Effector CD8-positive, alpha-beta T cell (primary cell): ENCODE data around the gene PHF11.
"Not testable (repeated sequence)": the region's sequence is repeated elsewhere in the genome, so short reads cannot be mapped to it uniquely, and the experiment has no call there.

Experiments
- DNase-seq: peaks from one replicate; lab custom pipeline; 2025; lab: John Stamatoyannopoulos, UW

Gene PHF11

GRCh38 chr13:49546561-49546960 lies 50.8 kb downstream of the PHF11 start:
- no peak for DNase-seq

DNA sequence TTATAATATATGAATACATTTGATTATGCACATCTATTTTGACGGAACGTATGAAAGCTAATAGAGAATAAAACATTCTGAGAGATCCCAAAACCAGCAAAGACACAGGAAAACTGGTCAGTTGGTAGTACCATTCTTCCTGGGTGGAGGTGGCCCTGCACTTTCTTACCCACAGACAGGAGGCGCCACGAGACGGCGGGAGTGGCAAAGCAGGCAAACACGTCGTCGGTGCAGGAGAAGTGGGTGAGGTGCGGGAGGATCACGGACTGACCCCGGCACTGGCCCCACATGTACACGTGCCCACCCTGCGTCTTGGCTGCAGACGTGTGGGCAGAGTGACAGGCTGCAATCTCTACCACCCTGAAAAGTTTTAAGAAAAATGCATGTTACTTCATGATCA lies 53.5 kb downstream of the PHF11 start:
- DNase-seq: no peak

GRCh38 chr13:49550942-49551644 lies 55.3 kb downstream of the PHF11 start:
- no peak for DNase-seq

DNA sequence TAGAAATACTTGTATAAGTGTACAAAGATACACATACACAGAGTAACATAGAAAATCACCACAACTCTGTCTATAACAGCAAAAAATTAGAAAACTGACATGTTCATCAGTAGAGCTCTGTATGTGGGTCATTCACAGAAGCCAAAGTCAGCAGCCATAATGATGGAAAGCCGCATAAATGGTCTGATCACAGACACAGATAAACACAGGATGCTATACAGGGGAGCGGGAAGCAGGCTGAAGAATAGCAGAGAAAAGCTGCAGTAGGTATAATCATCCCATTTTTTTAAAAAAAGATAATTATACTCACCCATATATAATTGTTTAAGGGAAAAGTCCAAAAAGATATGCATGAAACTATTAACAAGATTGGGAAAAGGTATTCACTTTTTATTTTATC lies 58.1 kb downstream of the PHF11 start:
- DNase-seq: no peak

DNA sequence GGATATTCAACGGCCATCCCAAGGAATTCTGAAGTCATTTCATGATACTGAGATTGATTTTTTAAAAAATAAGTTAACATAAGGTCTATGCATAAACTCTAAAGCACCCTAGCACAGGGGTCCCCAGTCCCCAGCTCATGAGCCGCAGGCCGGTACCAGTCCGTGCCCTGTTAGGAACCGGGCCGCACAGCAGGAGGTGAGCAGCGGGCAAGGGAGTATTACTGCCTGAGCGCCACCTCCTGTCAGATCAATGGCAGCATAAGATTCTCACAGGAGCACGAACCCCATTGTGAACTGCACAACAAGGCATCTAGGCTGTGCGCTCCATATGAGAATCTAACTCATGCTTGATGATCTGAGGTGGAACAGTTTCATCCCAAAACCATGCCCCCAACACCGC lies 58.6 kb downstream of the PHF11 start:
- DNase-seq: no peak

DNA sequence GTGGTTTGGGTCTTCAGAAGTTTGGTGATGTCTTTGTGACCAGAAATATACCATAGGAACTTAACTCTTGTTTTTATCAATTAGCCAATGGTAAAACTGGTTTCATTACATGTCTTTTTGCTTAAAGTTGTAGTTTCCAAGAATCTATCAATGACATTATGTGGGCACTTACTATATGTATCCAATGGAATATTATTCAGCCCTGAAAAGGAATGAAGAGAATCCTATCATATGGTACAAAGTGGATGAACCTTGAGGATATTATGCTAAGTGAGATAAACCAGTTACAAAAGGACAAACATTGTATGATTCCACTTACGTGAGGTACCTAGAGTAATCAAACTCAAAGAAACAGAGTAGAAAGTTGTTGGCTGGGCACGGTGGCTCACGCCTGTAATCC lies 63.3 kb downstream of the PHF11 start:
- no peak for DNase-seq

DNA sequence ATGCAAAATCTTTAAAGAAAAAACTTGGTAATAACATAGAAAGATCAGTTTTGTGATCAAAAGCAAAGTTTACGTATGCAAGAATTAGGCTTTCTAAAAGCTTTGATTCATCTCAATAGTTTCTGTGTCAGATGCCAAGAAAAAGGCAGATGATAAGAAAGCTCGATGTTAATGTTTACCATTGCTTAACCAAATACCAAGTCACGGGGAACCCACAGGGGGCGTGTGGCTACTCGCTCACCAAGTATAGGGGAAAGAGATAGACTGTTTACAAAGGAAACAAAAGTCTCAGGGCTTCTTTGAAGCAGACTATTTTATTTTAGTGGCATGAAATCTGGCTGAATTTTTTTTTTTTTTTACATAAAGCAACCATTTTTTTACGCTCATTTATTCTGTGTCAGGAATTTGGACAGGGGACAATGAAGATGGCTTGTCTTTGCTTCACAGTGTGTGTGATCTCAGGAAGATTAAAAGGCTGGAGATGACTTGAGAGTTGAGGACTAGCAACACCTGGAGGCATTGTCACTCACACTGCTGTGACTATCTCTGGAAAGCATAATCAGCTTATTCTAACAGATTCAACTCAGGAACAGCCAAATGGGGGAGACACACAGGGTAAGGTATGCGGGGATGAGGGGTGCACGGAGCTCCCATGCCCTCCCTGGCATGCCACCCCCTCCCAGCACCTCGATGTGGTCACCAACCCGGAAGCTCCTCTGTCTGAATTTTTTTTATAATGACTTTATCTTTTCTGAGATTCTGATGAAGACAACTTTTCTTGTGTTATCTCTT lies 64.7 kb downstream of the PHF11 start:
- no peak for DNase-seq

DNA sequence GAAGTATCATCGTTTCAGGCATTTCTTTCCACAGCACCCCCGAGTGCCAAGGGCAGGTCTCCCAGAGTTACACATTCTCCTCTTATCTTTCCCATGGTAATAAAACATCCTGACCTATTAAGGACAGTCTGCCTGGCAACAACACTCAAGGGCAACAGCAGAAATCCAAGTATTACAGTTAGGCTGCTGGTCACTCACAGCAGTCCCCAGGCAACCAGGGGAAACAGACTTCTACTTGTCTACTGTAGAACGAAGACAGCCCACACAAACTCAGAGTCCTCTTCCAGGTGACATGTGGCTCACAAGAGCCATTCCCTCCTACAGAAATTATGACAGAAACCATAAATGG lies 65.3 kb downstream of the PHF11 start:
- no peak for DNase-seq

DNA sequence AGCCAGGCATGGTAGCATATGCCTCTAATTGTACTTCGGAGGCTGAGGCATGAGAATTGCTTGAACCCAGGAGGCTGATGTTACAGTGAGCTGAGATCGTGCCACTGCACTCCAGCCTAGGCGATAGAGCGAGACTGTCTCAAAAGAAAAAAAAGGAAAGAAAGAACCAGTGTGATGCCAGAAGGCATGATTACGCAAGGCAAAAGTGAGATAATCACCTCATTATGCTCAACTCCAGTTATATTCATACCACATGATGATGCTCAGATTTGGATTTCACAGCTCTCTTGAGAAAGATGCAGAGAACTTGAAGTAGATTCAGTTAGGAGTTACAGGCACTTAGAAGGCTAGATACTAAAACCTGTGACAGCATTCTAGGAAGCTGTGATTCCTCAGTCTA lies 67.8 kb downstream of the PHF11 start:
- DNase-seq: no peak

GRCh38 chr13:49565461-49565860 lies 69.7 kb downstream of the PHF11 start:
- DNase-seq: not testable (repeated sequence)

- no peak for DNase-seq
Measured at GRCh38 chr13:49566461-49566860, 70.7 kb downstream of the PHF11 start.

DNA sequence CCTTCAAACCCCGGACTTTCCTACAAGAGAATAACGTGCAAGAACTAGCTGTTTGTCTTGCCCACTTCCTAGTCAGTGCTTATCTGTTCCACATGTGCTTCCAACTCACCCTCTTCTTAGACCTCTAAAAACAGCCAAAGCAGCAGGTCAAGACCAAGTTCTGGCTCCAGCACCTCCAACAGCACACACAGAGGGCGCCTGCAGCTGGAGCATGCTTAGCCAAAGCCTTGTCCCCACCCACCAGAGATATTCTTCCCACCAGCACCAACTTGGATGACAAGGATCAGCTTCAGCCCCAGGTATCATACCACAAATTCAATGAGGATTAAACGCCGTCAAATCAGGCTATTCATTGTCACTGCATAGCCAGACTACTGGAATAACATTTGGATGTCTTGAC lies 71.7 kb downstream of the PHF11 start:
- no peak for DNase-seq

DNA sequence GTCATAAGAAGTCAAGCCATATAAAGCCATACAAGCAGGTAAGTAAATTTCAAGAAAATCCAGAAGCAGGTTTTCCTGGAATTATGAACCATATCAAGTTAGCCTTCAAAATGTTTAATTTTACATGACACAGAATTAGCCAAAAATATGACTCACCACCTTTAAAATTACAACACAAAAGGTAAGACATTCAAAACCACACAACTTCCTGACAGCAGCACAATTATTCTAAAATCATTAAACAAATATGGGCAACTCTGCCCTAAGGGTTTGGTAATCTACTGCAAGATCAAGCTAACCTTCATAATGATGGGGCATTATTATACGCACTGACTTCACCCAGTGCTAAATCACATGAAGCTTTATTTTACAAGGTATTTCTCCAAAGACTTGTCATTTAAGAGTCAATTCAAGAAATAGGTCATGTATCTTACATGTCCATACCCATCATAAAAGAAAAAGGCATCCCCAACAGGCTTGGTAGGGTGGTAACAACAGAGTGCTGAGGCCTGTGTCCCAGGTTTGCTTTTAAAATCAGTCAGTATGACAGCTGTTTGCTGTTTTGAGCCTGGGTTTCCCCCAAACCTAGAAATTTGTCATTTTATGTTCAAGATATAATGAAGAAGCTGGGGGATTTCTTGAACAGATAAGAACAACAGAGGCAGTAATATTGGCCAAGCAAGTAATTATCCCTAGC lies 74.4 kb downstream of the PHF11 start:
- DNase-seq: no peak

DNA sequence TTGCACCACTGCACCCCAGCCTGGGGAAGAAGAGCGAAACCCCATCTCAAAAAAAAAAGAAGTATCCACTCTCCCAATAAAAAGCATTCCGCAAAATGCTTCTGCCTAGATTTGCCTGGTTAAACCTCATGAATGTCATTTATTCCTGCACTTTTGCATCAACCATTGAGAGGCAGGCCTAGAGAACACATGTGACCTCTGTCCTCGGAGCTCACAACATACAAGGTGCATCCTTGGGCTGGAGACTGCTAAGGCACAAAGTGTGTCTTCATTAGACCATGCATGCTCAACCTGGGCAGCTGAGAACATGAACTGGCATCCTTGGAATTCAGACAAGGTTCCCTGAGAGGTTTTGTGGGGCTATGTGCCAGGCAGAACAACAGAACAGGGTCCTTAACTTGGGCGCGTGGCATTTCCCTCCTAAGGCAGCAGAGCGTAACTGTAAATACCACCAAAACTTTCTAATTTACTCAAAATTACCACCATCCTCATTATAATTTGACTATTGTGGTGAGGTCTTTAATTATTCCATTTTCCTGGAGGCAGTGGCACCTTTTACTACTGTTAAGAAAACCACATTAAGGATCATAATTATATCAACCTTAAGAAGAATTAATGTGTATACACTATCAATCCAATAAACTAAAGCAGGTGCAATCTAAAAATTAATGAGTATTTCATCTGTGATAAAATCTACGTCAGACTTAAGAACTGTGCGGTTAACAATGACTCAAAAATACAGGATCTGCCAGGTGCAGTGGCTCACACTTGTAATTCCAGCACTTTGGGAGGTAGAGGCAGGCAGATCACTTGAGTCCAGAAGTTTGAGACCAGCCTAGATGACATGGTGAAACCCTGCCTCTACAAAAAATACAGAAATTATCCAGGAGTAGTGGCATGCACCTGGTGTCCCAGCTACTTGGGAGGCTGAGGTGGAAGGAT lies 75.8 kb downstream of the PHF11 start:
- DNase-seq: no peak
